WI38 (cell line): ENCODE results near the gene FLT3.

Source experiments
- H3K4me3 ChIP-seq: 2 replicates; pipeline ENCODE4 v1.5.1; 2011; ENCODE audit warnings: low read depth, mild to moderate bottlenecking, control low read depth, low read length
- TF ChIP-seq, protein P1 (sequence below): IDR thresholded peaks from 2 replicates; pipeline ENCODE4 v1.5.1; 2012; ENCODE audit warnings: low read depth, mild to moderate bottlenecking, control low read depth, low read length

The FLT3 gene

GRCh38 chr13:28067491-28067890 lies 32.9 kb downstream of the FLT3 start:
- no peak overlapping the region for H3K4me3 ChIP-seq
- TF ChIP-seq, protein P1, sequence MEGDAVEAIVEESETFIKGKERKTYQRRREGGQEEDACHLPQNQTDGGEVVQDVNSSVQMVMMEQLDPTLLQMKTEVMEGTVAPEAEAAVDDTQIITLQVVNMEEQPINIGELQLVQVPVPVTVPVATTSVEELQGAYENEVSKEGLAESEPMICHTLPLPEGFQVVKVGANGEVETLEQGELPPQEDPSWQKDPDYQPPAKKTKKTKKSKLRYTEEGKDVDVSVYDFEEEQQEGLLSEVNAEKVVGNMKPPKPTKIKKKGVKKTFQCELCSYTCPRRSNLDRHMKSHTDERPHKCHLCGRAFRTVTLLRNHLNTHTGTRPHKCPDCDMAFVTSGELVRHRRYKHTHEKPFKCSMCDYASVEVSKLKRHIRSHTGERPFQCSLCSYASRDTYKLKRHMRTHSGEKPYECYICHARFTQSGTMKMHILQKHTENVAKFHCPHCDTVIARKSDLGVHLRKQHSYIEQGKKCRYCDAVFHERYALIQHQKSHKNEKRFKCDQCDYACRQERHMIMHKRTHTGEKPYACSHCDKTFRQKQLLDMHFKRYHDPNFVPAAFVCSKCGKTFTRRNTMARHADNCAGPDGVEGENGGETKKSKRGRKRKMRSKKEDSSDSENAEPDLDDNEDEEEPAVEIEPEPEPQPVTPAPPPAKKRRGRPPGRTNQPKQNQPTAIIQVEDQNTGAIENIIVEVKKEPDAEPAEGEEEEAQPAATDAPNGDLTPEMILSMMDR: no peak

GRCh38 chr13:28058866-28059613 lies 41.3 kb downstream of the FLT3 start:
- no peak overlapping the region for H3K4me3 ChIP-seq
- TF ChIP-seq, protein P1: peak; percentile 24; the same call in 1 of the 2 replicates

DNA sequence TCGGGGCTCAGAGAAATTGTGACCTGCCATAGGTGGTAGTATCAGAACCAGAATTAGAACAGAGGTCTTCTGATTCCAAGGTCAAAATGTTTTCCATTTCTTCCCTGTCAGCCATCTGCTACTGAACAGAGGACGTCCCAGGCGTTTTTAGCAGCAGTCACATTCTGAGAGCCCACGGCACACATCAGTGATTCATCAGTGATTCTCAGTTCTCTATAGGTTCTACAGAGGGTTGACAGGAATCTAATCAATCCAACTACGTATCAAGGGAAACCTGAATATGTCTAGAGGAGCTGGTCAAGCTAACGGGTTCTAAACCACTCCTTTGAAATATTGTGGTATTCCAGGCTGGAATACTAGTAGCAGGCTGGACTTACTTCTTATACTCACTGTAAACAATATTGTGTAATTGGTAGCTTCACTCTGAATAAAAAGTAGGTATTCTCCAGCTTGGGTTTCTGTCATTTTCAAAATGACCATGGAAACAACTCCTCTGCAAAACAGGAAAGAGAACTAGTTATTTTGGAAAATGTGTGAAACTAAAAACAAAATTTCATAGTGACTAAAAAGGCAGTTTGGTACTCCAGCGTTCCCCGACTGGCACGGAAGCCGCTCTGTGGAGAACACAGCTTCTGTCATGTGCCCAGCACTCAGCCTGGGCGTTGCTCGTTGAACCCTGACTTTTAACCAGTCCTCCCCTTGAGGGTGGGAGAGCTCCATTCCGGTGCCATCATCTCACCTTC lies 43.2 kb downstream of the FLT3 start:
- TF ChIP-seq, protein P1: no peak
- H3K4me3 ChIP-seq: no peak overlapping the region

- H3K4me3 ChIP-seq: no peak overlapping the region
- TF ChIP-seq, protein P1: no peak
These were observed 44.0 kb downstream of the FLT3 start for GRCh38 chr13:28056426-28056825.

DNA sequence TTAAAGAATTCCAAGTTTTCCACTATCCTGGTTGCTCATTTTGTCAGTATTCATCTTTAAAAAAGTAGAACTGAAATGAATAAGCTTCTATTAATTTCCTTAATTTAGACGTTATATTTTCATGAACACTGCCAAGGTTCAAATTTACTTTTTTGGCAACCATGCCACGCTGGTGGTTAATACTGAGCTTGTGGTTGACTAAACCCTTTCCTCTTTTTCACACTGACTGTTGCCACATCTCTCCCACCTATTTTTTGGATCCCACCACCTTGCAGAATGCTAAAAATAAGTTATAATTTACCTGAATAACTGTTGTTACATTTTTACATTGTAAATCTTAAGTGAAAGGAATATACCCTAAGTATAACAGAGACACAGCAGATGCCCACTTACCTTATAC lies 45.0 kb downstream of the FLT3 start:
- TF ChIP-seq, protein P1: no peak
- H3K4me3 ChIP-seq: no peak overlapping the region

DNA sequence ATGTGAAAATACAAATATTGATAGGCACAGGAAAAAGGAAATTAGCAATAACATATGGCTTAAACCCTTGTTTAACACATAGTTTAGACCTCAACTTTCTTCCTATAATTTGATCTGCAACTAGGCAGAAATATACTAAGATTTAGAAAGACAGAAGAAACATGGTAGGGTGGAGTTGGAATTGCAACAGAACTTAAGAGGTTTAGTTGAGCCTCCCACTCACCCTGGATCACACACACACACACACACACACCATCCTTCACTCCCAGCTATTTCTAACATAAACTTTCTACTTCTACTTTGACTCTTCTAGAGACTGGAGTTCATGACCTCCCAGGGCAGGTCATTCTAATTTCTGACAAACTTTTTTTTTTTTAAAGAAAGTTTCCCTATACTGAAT lies 47.4 kb downstream of the FLT3 start:
- TF ChIP-seq, protein P1: no peak
- no peak overlapping the region for H3K4me3 ChIP-seq
